ENCODE measurements around the gene ARMC9.

ARMC9 gene

GRCh38 chr2:231326404-231326803 lies 128.0 kb downstream of the ARMC9 start:
- Histone ChIP-seq H3K9ac (ENCODE audit: low read length) (no peak overlapping the region), H3K9me3 (ENCODE audit: low read length) (no peaks in the 10 kb centered on the region), H3K4me3 (ENCODE audit: low read depth in 1 of 2, low read length in 2 of 2) (no peak overlapping the region), H3K27ac (ENCODE audit: low read depth, low read length) (no peak overlapping the region), H3K36me3 (ENCODE audit: insufficient read depth, low read length) (no peaks in the 10 kb centered on the region), H3K4me1 (ENCODE audit: insufficient read depth, low read length) (no peaks in the 10 kb centered on the region), H3K27me3 (ENCODE audit: control insufficient read depth in 1 of 2, insufficient read depth in 2 of 2, low read length in 2 of 2) (no peaks in the 10 kb centered on the region)

DNA sequence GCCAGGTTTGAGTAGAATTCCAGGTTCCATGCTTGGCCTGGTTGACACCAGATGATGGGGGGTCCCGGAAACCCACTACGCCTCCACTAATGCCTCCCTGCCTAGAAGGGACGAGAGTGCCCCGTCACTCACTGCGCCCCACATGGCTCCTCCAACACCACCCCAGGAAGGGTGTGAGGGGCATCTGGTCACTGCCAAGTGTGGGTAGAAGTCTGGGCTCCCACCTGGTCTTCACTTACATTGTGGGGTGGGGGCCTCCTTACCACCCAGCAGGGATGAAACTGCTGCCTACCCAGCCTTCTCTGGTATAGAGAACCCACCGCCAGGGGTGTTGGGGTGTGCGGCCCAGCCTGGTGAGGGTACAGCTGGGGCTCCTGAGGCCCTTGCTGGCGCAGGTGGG lies 131.9 kb downstream of the ARMC9 start:
- no peaks in the 10 kb centered on the region for H3K4me1 ChIP-seq (ENCODE audit: insufficient read depth, low read length)
- H3K9ac ChIP-seq (ENCODE audit: low read length), result no peak overlapping the region
- no peaks in the 10 kb centered on the region for H3K9me3 ChIP-seq (ENCODE audit: low read length)
- H3K27me3 ChIP-seq (ENCODE audit: control insufficient read depth in 1 of 2, insufficient read depth in 2 of 2, low read length in 2 of 2), result no peaks in the 10 kb centered on the region
- no peak overlapping the region for H3K4me3 ChIP-seq (ENCODE audit: low read depth in 1 of 2, low read length in 2 of 2)
- H3K36me3 ChIP-seq (ENCODE audit: insufficient read depth, low read length), result peaks cover 28% of the 10 kb centered on the region
- H3K27ac ChIP-seq (ENCODE audit: low read depth, low read length), result no peak overlapping the region

GRCh38 chr2:231331533-231331932 lies 133.1 kb downstream of the ARMC9 start:
- H3K4me1 ChIP-seq (ENCODE audit: insufficient read depth, low read length), result no peaks in the 10 kb centered on the region
- H3K27me3 ChIP-seq (ENCODE audit: control insufficient read depth in 1 of 2, insufficient read depth in 2 of 2, low read length in 2 of 2), result no peaks in the 10 kb centered on the region
- no peaks in the 10 kb centered on the region for H3K9me3 ChIP-seq (ENCODE audit: low read length)
- H3K9ac ChIP-seq (ENCODE audit: low read length), result no peak overlapping the region
- H3K27ac ChIP-seq (ENCODE audit: low read depth, low read length), result no peak overlapping the region
- H3K36me3 ChIP-seq (ENCODE audit: insufficient read depth, low read length), result peaks cover 28% of the 10 kb centered on the region
- H3K4me3 ChIP-seq (ENCODE audit: low read depth in 1 of 2, low read length in 2 of 2), result no peak overlapping the region

DNA sequence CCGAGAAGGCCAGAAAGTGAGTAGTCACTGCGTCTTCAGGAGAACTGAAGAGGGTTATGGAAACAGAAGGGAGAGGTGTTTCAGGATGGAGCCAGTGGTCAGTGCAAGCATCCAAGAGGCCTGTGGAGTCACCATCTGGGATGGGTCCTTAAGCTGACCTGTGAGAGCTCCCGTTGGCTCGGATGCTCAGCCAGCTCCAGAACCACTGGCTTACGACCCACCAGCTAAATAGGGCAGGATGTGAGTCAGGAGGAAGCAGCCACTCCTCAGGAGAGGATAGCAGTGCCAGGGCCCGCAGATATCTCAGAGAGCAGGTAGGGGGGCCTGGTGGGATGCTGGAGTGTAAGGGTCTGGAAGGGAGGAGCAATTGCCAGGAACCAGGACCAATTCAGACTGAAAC lies 134.0 kb downstream of the ARMC9 start:
- Histone ChIP-seq H3K36me3 (ENCODE audit: insufficient read depth, low read length) (peaks cover 28% of the 10 kb centered on the region), H3K27ac (ENCODE audit: low read depth, low read length) (no peak overlapping the region), H3K4me3 (ENCODE audit: low read depth in 1 of 2, low read length in 2 of 2) (no peak overlapping the region), H3K4me1 (ENCODE audit: insufficient read depth, low read length) (no peaks in the 10 kb centered on the region), H3K9ac (ENCODE audit: low read length) (no peak overlapping the region), H3K27me3 (ENCODE audit: control insufficient read depth in 1 of 2, insufficient read depth in 2 of 2, low read length in 2 of 2) (no peaks in the 10 kb centered on the region), H3K9me3 (ENCODE audit: low read length) (no peaks in the 10 kb centered on the region)

- no peak overlapping the region for H3K4me3 ChIP-seq (ENCODE audit: low read depth in 1 of 2, low read length in 2 of 2)
- H3K9me3 ChIP-seq (ENCODE audit: low read length), result no peaks in the 10 kb centered on the region
- no peaks in the 10 kb centered on the region for H3K4me1 ChIP-seq (ENCODE audit: insufficient read depth, low read length)
- no peaks in the 10 kb centered on the region for H3K27me3 ChIP-seq (ENCODE audit: control insufficient read depth in 1 of 2, insufficient read depth in 2 of 2, low read length in 2 of 2)
- H3K36me3 ChIP-seq (ENCODE audit: insufficient read depth, low read length), result peaks cover 28% of the 10 kb centered on the region
- H3K9ac ChIP-seq (ENCODE audit: low read length), result no peak overlapping the region
- H3K27ac ChIP-seq (ENCODE audit: low read depth, low read length), result no peak overlapping the region
Observed at GRCh38 chr2:231332872-231333500, 134.6 kb downstream of the ARMC9 start.

GRCh38 chr2:231334179-231334930 lies 135.9 kb downstream of the ARMC9 start:
- H3K4me1 ChIP-seq (ENCODE audit: insufficient read depth, low read length), result no peaks in the 10 kb centered on the region
- no peak overlapping the region for H3K27ac ChIP-seq (ENCODE audit: low read depth, low read length)
- no peaks in the 10 kb centered on the region for H3K9me3 ChIP-seq (ENCODE audit: low read length)
- no peak overlapping the region for H3K4me3 ChIP-seq (ENCODE audit: low read depth in 1 of 2, low read length in 2 of 2)
- H3K36me3 ChIP-seq (ENCODE audit: insufficient read depth, low read length), result peaks cover 28% of the 10 kb centered on the region
- no peak overlapping the region for H3K9ac ChIP-seq (ENCODE audit: low read length)
- H3K27me3 ChIP-seq (ENCODE audit: control insufficient read depth in 1 of 2, insufficient read depth in 2 of 2, low read length in 2 of 2), result no peaks in the 10 kb centered on the region

DNA sequence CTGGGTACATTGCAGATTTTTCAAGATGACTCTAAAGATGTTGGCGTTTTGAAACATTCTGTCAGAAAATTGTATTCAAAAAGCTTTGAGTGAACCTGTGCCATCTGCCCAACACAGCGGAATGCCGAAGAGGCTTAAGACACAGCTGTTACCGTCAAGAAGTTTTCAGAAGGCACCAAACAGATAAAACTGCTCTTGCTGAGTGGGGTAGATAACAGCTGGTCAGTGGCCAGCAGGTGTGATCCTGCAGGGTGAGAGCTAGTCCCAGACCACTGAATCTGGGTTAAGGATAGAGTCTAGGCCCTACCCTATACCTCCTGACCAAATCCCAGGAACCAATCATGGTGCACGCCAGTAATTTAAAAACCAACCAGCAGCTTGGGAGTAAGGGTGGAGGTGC lies 136.6 kb downstream of the ARMC9 start:
- no peak overlapping the region for H3K9ac ChIP-seq (ENCODE audit: low read length)
- H3K27ac ChIP-seq (ENCODE audit: low read depth, low read length), result no peak overlapping the region
- H3K27me3 ChIP-seq (ENCODE audit: control insufficient read depth in 1 of 2, insufficient read depth in 2 of 2, low read length in 2 of 2), result no peaks in the 10 kb centered on the region
- no peaks in the 10 kb centered on the region for H3K4me1 ChIP-seq (ENCODE audit: insufficient read depth, low read length)
- no peak overlapping the region for H3K4me3 ChIP-seq (ENCODE audit: low read depth in 1 of 2, low read length in 2 of 2)
- H3K9me3 ChIP-seq (ENCODE audit: low read length), result no peaks in the 10 kb centered on the region
- H3K36me3 ChIP-seq (ENCODE audit: insufficient read depth, low read length), result peaks cover 28% of the 10 kb centered on the region

- no peaks in the 10 kb centered on the region for H3K27me3 ChIP-seq (ENCODE audit: control insufficient read depth in 1 of 2, insufficient read depth in 2 of 2, low read length in 2 of 2)
- no peak overlapping the region for H3K9ac ChIP-seq (ENCODE audit: low read length)
- H3K36me3 ChIP-seq (ENCODE audit: insufficient read depth, low read length), result peaks cover 28% of the 10 kb centered on the region
- H3K4me1 ChIP-seq (ENCODE audit: insufficient read depth, low read length), result no peaks in the 10 kb centered on the region
- H3K9me3 ChIP-seq (ENCODE audit: low read length), result no peaks in the 10 kb centered on the region
- H3K4me3 ChIP-seq (ENCODE audit: low read depth in 1 of 2, low read length in 2 of 2), result no peak overlapping the region
- H3K27ac ChIP-seq (ENCODE audit: low read depth, low read length), result no peak overlapping the region
Observed at GRCh38 chr2:231335591-231335990, 137.2 kb downstream of the ARMC9 start.

DNA sequence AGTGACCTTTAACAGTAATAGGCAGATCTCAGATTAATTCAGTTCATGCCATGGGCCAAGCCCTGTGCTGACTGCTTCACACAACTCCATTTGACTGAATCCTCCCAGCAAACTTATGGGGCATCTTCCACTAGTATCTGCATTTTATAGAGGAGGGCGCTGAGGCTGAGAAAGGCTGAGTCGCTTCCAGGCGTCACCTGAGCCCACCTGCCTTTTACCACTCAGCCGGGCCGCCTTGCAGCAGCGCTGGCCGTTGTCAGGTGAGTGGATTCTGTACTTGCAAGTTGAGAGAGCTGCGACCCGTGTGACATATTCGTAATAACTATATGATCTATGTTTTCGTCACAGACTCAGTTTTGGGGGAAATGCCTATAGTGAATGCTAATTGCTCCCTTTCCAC lies 137.8 kb downstream of the ARMC9 start:
- Histone ChIP-seq H3K36me3 (ENCODE audit: insufficient read depth, low read length) (peaks cover 28% of the 10 kb centered on the region), H3K4me1 (ENCODE audit: insufficient read depth, low read length) (no peaks in the 10 kb centered on the region), H3K9ac (ENCODE audit: low read length) (no peak overlapping the region), H3K4me3 (ENCODE audit: low read depth in 1 of 2, low read length in 2 of 2) (no peak overlapping the region), H3K9me3 (ENCODE audit: low read length) (no peaks in the 10 kb centered on the region), H3K27me3 (ENCODE audit: control insufficient read depth in 1 of 2, insufficient read depth in 2 of 2, low read length in 2 of 2) (no peaks in the 10 kb centered on the region), H3K27ac (ENCODE audit: low read depth, low read length) (no peak overlapping the region)

DNA sequence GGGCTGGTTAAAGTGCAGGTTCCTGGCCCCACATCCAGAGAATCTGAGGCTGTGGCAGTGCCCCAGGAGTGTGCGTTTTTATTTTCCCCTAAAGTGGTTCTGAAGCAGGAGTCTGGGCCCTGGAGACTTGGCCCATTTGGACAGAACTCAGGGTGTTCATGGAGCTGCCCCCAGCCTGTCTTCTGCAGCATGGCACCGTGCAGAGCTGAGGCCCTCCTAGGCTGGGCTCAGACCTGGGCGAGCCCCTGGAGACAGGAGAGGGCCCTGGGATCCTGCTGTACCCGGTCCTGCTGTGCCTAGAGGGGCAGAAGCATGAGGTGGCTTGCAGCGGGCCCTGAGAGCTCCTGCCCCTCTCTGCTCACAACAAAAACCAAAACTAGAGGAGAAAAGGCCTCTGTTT lies 138.3 kb downstream of the ARMC9 start:
- Histone ChIP-seq H3K36me3 (ENCODE audit: insufficient read depth, low read length) (peaks cover 28% of the 10 kb centered on the region), H3K27me3 (ENCODE audit: control insufficient read depth in 1 of 2, insufficient read depth in 2 of 2, low read length in 2 of 2) (no peaks in the 10 kb centered on the region), H3K27ac (ENCODE audit: low read depth, low read length) (no peak overlapping the region), H3K9me3 (ENCODE audit: low read length) (no peaks in the 10 kb centered on the region), H3K4me1 (ENCODE audit: insufficient read depth, low read length) (no peaks in the 10 kb centered on the region), H3K4me3 (ENCODE audit: low read depth in 1 of 2, low read length in 2 of 2) (no peak overlapping the region), H3K9ac (ENCODE audit: low read length) (no peak overlapping the region)

GRCh38 chr2:231337807-231338759 lies 139.7 kb downstream of the ARMC9 start:
- no peak overlapping the region for H3K4me3 ChIP-seq (ENCODE audit: low read depth in 1 of 2, low read length in 2 of 2)

More at GRCh38 chr2:231337807-231338759, 139.7 kb downstream of the ARMC9 start:
- no peaks in the 10 kb centered on the region for H3K4me1 ChIP-seq (ENCODE audit: insufficient read depth, low read length)
- H3K9ac ChIP-seq (ENCODE audit: low read length), result no peak overlapping the region
- no peaks in the 10 kb centered on the region for H3K9me3 ChIP-seq (ENCODE audit: low read length)
- H3K27me3 ChIP-seq (ENCODE audit: control insufficient read depth in 1 of 2, insufficient read depth in 2 of 2, low read length in 2 of 2), result no peaks in the 10 kb centered on the region
- H3K27ac ChIP-seq (ENCODE audit: low read depth, low read length), result no peak overlapping the region
- peaks cover 14% of the 10 kb centered on the region for H3K36me3 ChIP-seq (ENCODE audit: insufficient read depth, low read length)

Measured in muscle layer of colon (tissue), 2 donors.